GM18519 (cell line): ENCODE results near the gene DSCAM.

Experiments used
- ATAC-seq: cut with Tn5 transposase; IDR thresholded peaks from one replicate; pipeline ENCODE4 v1.9.1; 2021; ENCODE audit warnings: mild to moderate bottlenecking, moderate library complexity; ENCODE audit not compliant: unreplicated experiment, low FRiP score

The DSCAM gene

GRCh38 chr21:40160911-40161310, 686.0 kb downstream of the DSCAM start:
- ATAC-seq = no peak

- no peak for ATAC-seq
Measured at GRCh38 chr21:40158366-40158765, 688.6 kb downstream of the DSCAM start.

- ATAC-seq = no peak
Measured at GRCh38 chr21:40155563-40155962, 691.4 kb downstream of the DSCAM start.

GRCh38 chr21:40153351-40153750, 693.6 kb downstream of the DSCAM start:
- ATAC-seq = no peak

GRCh38 chr21:40152476-40152875, 694.5 kb downstream of the DSCAM start:
- ATAC-seq = no peak

- no peak for ATAC-seq
Measured at GRCh38 chr21:40151611-40152010, 695.3 kb downstream of the DSCAM start.

- no peak for ATAC-seq
Measured at GRCh38 chr21:40146216-40146837, 700.6 kb downstream of the DSCAM start.

GRCh38 chr21:40143822-40144525, 703.0 kb downstream of the DSCAM start:
- ATAC-seq = no peak

- no peak for ATAC-seq
Measured at GRCh38 chr21:40141621-40142020, 705.3 kb downstream of the DSCAM start.

- ATAC-seq = no peak
Measured at GRCh38 chr21:40140675-40141074, 706.3 kb downstream of the DSCAM start.

GRCh38 chr21:40139636-40140035, 707.3 kb downstream of the DSCAM start:
- ATAC-seq = no peak

GRCh38 chr21:40136571-40136970, 710.4 kb downstream of the DSCAM start:
- ATAC-seq = no peak

- no peak for ATAC-seq
Measured at GRCh38 chr21:40134731-40135492, 712.0 kb downstream of the DSCAM start.

- ATAC-seq = no peak
Measured at GRCh38 chr21:40130476-40130875, 716.5 kb downstream of the DSCAM start.

- ATAC-seq = no peak
Measured at GRCh38 chr21:40129809-40130208, 717.1 kb downstream of the DSCAM start.

GRCh38 chr21:40128891-40129290, 718.1 kb downstream of the DSCAM start:
- ATAC-seq = no peak

- no peak for ATAC-seq
Measured at GRCh38 chr21:40120940-40121575, 725.9 kb downstream of the DSCAM start.

GRCh38 chr21:40118527-40118926, 728.4 kb downstream of the DSCAM start:
- no peak for ATAC-seq

GRCh38 chr21:40117236-40117635, 729.7 kb downstream of the DSCAM start:
- ATAC-seq = no peak

GRCh38 chr21:40115775-40116174, 731.2 kb downstream of the DSCAM start:
- ATAC-seq = no peak

- no peak for ATAC-seq
Measured at GRCh38 chr21:40102682-40103081, 744.3 kb downstream of the DSCAM start.
